Measurements from ENCODE around the gene BMI1. TPM values are rescaled to one million over a fixed set of nuclear protein-coding genes. Genes with fewer than 3 reads are reported as not detected.

Gene BMI1
- total RNA-seq, 1 donor from 2014 or later = 48.5 TPM

GRCh38 chr10:22334414-22335172 is 13.7 kb downstream of the BMI1 start:
- Mint-ChIP-seq H3K4me1 (ENCODE audit: unreplicated experiment) (peaks cover 16% of the 10 kb centered on the region), H3K9me3 (ENCODE audit: unreplicated experiment) (peaks cover 4% of the 10 kb centered on the region), H3K27ac (ENCODE audit: unreplicated experiment) (peak overlapping the region; percentile 50), H3K4me3 (ENCODE audit: unreplicated experiment) (peak overlapping the region; percentile 78), H3K36me3 (ENCODE audit: unreplicated experiment) (peaks cover 13% of the 10 kb centered on the region), H3K27me3 (ENCODE audit: unreplicated experiment) (peaks cover 60% of the 10 kb centered on the region)
- no peak for DNase-seq (ENCODE audit: extremely low spot score, unreplicated experiment)
- no peak for TF ChIP-seq CTCF (IDR thresholded peaks at IDR 0.05)

- Mint-ChIP-seq H3K4me3 (ENCODE audit: unreplicated experiment) (peak overlapping the region; percentile 78), H3K4me1 (ENCODE audit: unreplicated experiment) (peaks cover 22% of the 10 kb centered on the region), H3K9me3 (ENCODE audit: unreplicated experiment) (peaks cover 4% of the 10 kb centered on the region), H3K36me3 (ENCODE audit: unreplicated experiment) (peaks cover 8% of the 10 kb centered on the region), H3K27me3 (ENCODE audit: unreplicated experiment) (peaks cover 65% of the 10 kb centered on the region), H3K27ac (ENCODE audit: unreplicated experiment) (peak overlapping the region; percentile 50)
- DNase-seq (ENCODE audit: extremely low spot score, unreplicated experiment) = no peak
- peak; percentile 21 for TF ChIP-seq CTCF (IDR thresholded peaks at IDR 0.05)
Observed at GRCh38 chr10:22335173-22335933, 14.5 kb downstream of the BMI1 start.

- H3K4me3 Mint-ChIP-seq (ENCODE audit: unreplicated experiment) = no peak overlapping the region
- H3K9me3 Mint-ChIP-seq (ENCODE audit: unreplicated experiment) = peaks cover 4% of the 10 kb centered on the region
- H3K4me1 Mint-ChIP-seq (ENCODE audit: unreplicated experiment) = peaks cover 22% of the 10 kb centered on the region
- no peak for TF ChIP-seq CTCF (IDR thresholded peaks at IDR 0.05)
- peaks cover 73% of the 10 kb centered on the region for H3K27me3 Mint-ChIP-seq (ENCODE audit: unreplicated experiment)
- peaks cover 2% of the 10 kb centered on the region for H3K36me3 Mint-ChIP-seq (ENCODE audit: unreplicated experiment)
- DNase-seq (ENCODE audit: extremely low spot score, unreplicated experiment) = no peak
- no peak overlapping the region for H3K27ac Mint-ChIP-seq (ENCODE audit: unreplicated experiment)
Observed at GRCh38 chr10:22338185-22338900, 17.4 kb downstream of the BMI1 start.

GRCh38 chr10:22338931-22339330 is 18.0 kb downstream of the BMI1 start:
- no peaks in the 10 kb centered on the region for H3K9me3 Mint-ChIP-seq (ENCODE audit: unreplicated experiment)
- peaks cover 19% of the 10 kb centered on the region for H3K4me1 Mint-ChIP-seq (ENCODE audit: unreplicated experiment)
- no peak overlapping the region for H3K27ac Mint-ChIP-seq (ENCODE audit: unreplicated experiment)
- TF ChIP-seq CTCF (IDR thresholded peaks at IDR 0.05) = no peak
- H3K27me3 Mint-ChIP-seq (ENCODE audit: unreplicated experiment) = peaks cover 73% of the 10 kb centered on the region
- DNase-seq (ENCODE audit: extremely low spot score, unreplicated experiment) = no peak
- no peak overlapping the region for H3K4me3 Mint-ChIP-seq (ENCODE audit: unreplicated experiment)
- peaks cover 2% of the 10 kb centered on the region for H3K36me3 Mint-ChIP-seq (ENCODE audit: unreplicated experiment)
